Activated naive CD8-positive, alpha-beta T cell treated with anti-CD3 and anti-CD28 coated beads for 36 hours (primary cell): ENCODE measurements around the gene CCDC174. TPM values are rescaled to one million over a fixed set of nuclear protein-coding genes. Genes with fewer than 3 reads are reported as not detected.

Experiments
- total RNA-seq, 2 experiments: library from RNA; stranded (reverse); gene quantifications; one replicate each; pipeline ENCODE4 v1.2.3, GENCODE V29; 2021

The CCDC174 gene
- total RNA-seq, 2 experiments from 2014 or later: 16.1 to 18.6 TPM

Other genes starting within 250 kb of the CCDC174 start
- 10 to 100 TPM; 38.6 to 38.7 TPM for gene SLC6A6, start 249.2 kb upstream of the CCDC174 start, total RNA-seq
- gene GRIP2, start 111.4 kb upstream of the CCDC174 start, total RNA-seq: not detected
- under 1 TPM in 1 of 2 experiments, not detected in 1; 0.14 TPM for gene C3orf20, start 23.4 kb downstream of the CCDC174 start, total RNA-seq
- gene FGD5, start 167.2 kb downstream of the CCDC174 start, total RNA-seq: under 1 TPM; 0.22 to 0.27 TPM